HL-60/S4 treated with phorbol 12-myristate 13-acetate at 8.2 ng/mL for 4 days and 3 days (cell line): Measurements from ENCODE around the gene FAM227A.
"Not testable (repeated sequence)": the region's sequence is repeated elsewhere in the genome, so short reads cannot be mapped to it uniquely, and the experiment has no call there.

Experiments used
- in situ Hi-C: fragments of 300-500 bp; cut with MboI; formaldehyde crosslinking; loops from 2 replicates; pipeline ENCODE4 v1.15.0; 2022; ENCODE audit warnings: low sequenced_read_pairs

Gene FAM227A

GRCh38 chr22:38612217-38613006 is 43.8 kb downstream of the FAM227A start:
- in situ Hi-C loops = no loop called here

GRCh38 chr22:38611559-38611958 is 44.6 kb downstream of the FAM227A start:
- in situ Hi-C loops = no loop called here

GRCh38 chr22:38610234-38610633 is 46.0 kb downstream of the FAM227A start:
- in situ Hi-C loops = no loop called here

GRCh38 chr22:38608992-38609750 is 47.0 kb downstream of the FAM227A start:
- in situ Hi-C loops = no loop called here

GRCh38 chr22:38607680-38608079 is 48.5 kb downstream of the FAM227A start:
- in situ Hi-C loops = no loop called here

- in situ Hi-C loops = no loop called here
These were observed 54.0 kb downstream of the FAM227A start for GRCh38 chr22:38602166-38602565.

- in situ Hi-C loops = no loop called here
These were observed 54.9 kb downstream of the FAM227A start for GRCh38 chr22:38601221-38601764.

GRCh38 chr22:38599466-38599865 is 56.7 kb downstream of the FAM227A start:
- in situ Hi-C loops = no loop called here

GRCh38 chr22:38582923-38583322 is 73.3 kb downstream of the FAM227A start:
- in situ Hi-C loops = not testable (repeated sequence)

- in situ Hi-C loops = no loop called here
These were observed 77.7 kb downstream of the FAM227A start for GRCh38 chr22:38578505-38578904.

- in situ Hi-C loops = no loop called here
These were observed 84.1 kb downstream of the FAM227A start for GRCh38 chr22:38572065-38572464.

GRCh38 chr22:38570779-38571364 is 85.3 kb downstream of the FAM227A start:
- in situ Hi-C loops = no loop called here

- in situ Hi-C loops = no loop called here
These were observed 86.0 kb downstream of the FAM227A start, which contains the start of gene DMC1 for GRCh38 chr22:38569972-38570778. Gene DMC1 (minus strand): TSS chr22:38570183. CDS start chr22:38568256, 1,927 bp downstream.

GRCh38 chr22:38569181-38569971 is 86.8 kb downstream of the FAM227A start:
- in situ Hi-C loops = no loop called here

- in situ Hi-C loops = no loop called here
These were observed 88.5 kb downstream of the FAM227A start for GRCh38 chr22:38567531-38568285.

- in situ Hi-C loops = no loop called here
These were observed 89.3 kb downstream of the FAM227A start for GRCh38 chr22:38566726-38567504.

GRCh38 chr22:38565441-38565840 is 90.8 kb downstream of the FAM227A start:
- in situ Hi-C loops = no loop called here

- in situ Hi-C loops = no loop called here
These were observed 91.5 kb downstream of the FAM227A start for GRCh38 chr22:38564669-38565068.
